ENCODE results near the gene TMEM179B. TPM values are rescaled to one million over a fixed set of nuclear protein-coding genes. Genes with fewer than 3 reads are reported as not detected.

TMEM179B gene
- total RNA-seq, 6 donors from 2014 or later: 38.8 to 98.2 (median 56.2) TPM

- ATAC-seq (ENCODE audit: low FRiP score in 2 of 2) (peak; percentile 16 to 47), DNase-seq (peak in 1 of 2 donors; percentile 35)
- 0 to 3% methylated on average over 18 of the region's 18 CpGs for WGBS, 2 donors
- peak overlapping the region; percentile 90 to 97 (median 94) for H3K27ac ChIP-seq
- H3K4me1 ChIP-seq: peaks cover 18 to 24% (median 21%) of the 10 kb centered on the region in 4 donors
- no peaks in the 10 kb centered on the region for H3K9me3 ChIP-seq
- no peaks in the 10 kb centered on the region for H3K27me3 ChIP-seq
- peaks cover 0 to 23% (median 17%) of the 10 kb centered on the region in 4 donors for H3K36me3 ChIP-seq
- H3K4me3 ChIP-seq: peak overlapping the region; percentile 65 to 77 (median 72)
- TF ChIP-seq EP300 (IDR thresholded peaks at IDR 0.05) (no peak), POLR2A (IDR thresholded peaks at IDR 0.05) (peak in 1 of 4 donors; percentile 10)
Observed at GRCh38 chr11:62770778-62771143, 16.4 kb upstream of the TMEM179B start.

- no peaks in the 10 kb centered on the region for H3K9me3 ChIP-seq
- peak; percentile 74 to 82 for TF ChIP-seq POLR2AphosphoS5 (IDR thresholded peaks at IDR 0.05)
- TF ChIP-seq CTCF (IDR thresholded peaks at IDR 0.05): no peak
- TF ChIP-seq POLR2A (IDR thresholded peaks at IDR 0.05): peak in 2 of 4 donors; percentile 36 to 67
- no peak for TF ChIP-seq EP300 (IDR thresholded peaks at IDR 0.05)
- H3K27me3 ChIP-seq: no peaks in the 10 kb centered on the region
- H3K4me1 ChIP-seq: peaks cover 18 to 24% (median 21%) of the 10 kb centered on the region in 4 donors
- peaks cover 0 to 23% (median 18%) of the 10 kb centered on the region in 4 donors for H3K36me3 ChIP-seq
- H3K4me3 ChIP-seq: peak within 1 kb of the TSS; percentile 65 to 77 (median 72)
- WGBS, 2 donors: 3 to 9% methylated on average over 21 to 56 of the region's 60 CpGs
- DNase-seq (peak; percentile 98 to 100), ATAC-seq (ENCODE audit: low FRiP score in 2 of 2) (peak; percentile 98 to 99)
- peak within 1 kb of the TSS; percentile 90 to 97 (median 94) for H3K27ac ChIP-seq
Observed at GRCh38 chr11:62771144-62772021, 15.8 kb upstream of the TMEM179B start, which contains the start of gene TAF6L. Gene TAF6L, plus strand, starts transcription at chr11:62771396. Its CDS starts 4,388 bp downstream, at chr11:62775784.

- Histone ChIP-seq H3K9me3 (no peaks in the 10 kb centered on the region), H3K4me1 (peaks cover 18 to 24% (median 21%) of the 10 kb centered on the region in 4 donors), H3K36me3 (peaks cover 0 to 37% (median 32%) of the 10 kb centered on the region in 4 donors), H3K4me3 (no peak overlapping the region), H3K27ac (no peak overlapping the region), H3K27me3 (no peaks in the 10 kb centered on the region)
- TF ChIP-seq EP300 (IDR thresholded peaks at IDR 0.05): no peak
- ATAC-seq (ENCODE audit: low FRiP score in 2 of 2) (no peak), DNase-seq (no peak)
- WGBS, 2 donors: 88 to 94% methylated on average over 3 to 6 of the region's 6 CpGs
Observed at GRCh38 chr11:62774407-62774806, 12.8 kb upstream of the TMEM179B start.

GRCh38 chr11:62775646-62776045 lies 11.6 kb upstream of the TMEM179B start:
- Histone ChIP-seq H3K36me3 (peaks cover 0 to 44% (median 33%) of the 10 kb centered on the region in 4 donors), H3K27ac (no peak overlapping the region), H3K4me3 (no peak overlapping the region), H3K4me1 (peaks cover 8 to 13% (median 11%) of the 10 kb centered on the region in 4 donors), H3K27me3 (no peaks in the 10 kb centered on the region), H3K9me3 (no peaks in the 10 kb centered on the region)
- TF ChIP-seq POLR2A (IDR thresholded peaks at IDR 0.05): no peak
- no peak for TF ChIP-seq EP300 (IDR thresholded peaks at IDR 0.05)
- TF ChIP-seq CTCF (IDR thresholded peaks at IDR 0.05): no peak
- TF ChIP-seq POLR2AphosphoS5 (IDR thresholded peaks at IDR 0.05): no peak
- DNase-seq: no peak
- no peak for ATAC-seq (ENCODE audit: low FRiP score in 2 of 2)
- WGBS, 2 donors: 96 to 98% methylated on average over 17 of the region's 17 CpGs

- TF ChIP-seq EP300 (IDR thresholded peaks at IDR 0.05) (no peak), CTCF (IDR thresholded peaks at IDR 0.05) (no peak), POLR2AphosphoS5 (IDR thresholded peaks at IDR 0.05) (no peak), POLR2A (IDR thresholded peaks at IDR 0.05) (no peak)
- Histone ChIP-seq H3K27me3 (no peaks in the 10 kb centered on the region), H3K4me3 (no peak overlapping the region), H3K4me1 (peaks cover 0 to 2% (median under 1%) of the 10 kb centered on the region in 4 donors), H3K36me3 (peaks cover 0 to 54% (median 37%) of the 10 kb centered on the region in 4 donors), H3K27ac (no peak overlapping the region), H3K9me3 (no peaks in the 10 kb centered on the region)
- DNase-seq (no peak), ATAC-seq (ENCODE audit: low FRiP score in 2 of 2) (no peak)
- 81 to 89% methylated on average over 2 of the region's 2 CpGs for WGBS, 2 donors
Observed at GRCh38 chr11:62777389-62777788, 9.8 kb upstream of the TMEM179B start.

Measured in upper lobe of left lung (tissue), 6 donors.